ENCODE data around the gene PDLIM1. TPM values are rescaled to one million over a fixed set of nuclear protein-coding genes. Genes with fewer than 3 reads are reported as not detected.
"Not testable (repeated sequence)": the region's sequence is repeated elsewhere in the genome, so short reads cannot be mapped to it uniquely, and the experiment has no call there.

Gene PDLIM1
- total and polyA plus RNA-seq, 9 donors: 13.9 to 138 (median 35.3) TPM

DNA sequence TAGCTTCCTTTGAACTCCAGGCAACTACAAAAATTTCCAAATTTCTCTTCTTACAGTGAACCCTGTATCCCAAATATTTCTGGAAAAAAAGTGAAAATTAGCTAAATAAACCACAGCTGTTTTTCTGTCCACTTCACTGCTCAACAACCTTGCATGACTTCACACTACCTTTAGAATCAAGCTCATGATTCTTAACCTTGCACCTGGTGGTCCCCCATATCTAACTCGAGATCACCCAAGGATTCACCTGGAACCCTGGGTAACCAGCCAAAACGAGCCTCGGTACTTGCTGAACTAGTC is 47.5 kb downstream of the PDLIM1 start:
- Histone ChIP-seq H3K27me3 (no peaks in the 10 kb centered on the region), H3K27ac (no peak overlapping the region), H3K4me3 (no peak overlapping the region), H3K4me1 (ENCODE audit: insufficient read depth) (no peaks in the 10 kb centered on the region), H3K9me3 (no peaks in the 10 kb centered on the region), H3K36me3 (no peaks in the 10 kb centered on the region)
- no peak for DNase-seq
- TF ChIP-seq, protein P1, sequence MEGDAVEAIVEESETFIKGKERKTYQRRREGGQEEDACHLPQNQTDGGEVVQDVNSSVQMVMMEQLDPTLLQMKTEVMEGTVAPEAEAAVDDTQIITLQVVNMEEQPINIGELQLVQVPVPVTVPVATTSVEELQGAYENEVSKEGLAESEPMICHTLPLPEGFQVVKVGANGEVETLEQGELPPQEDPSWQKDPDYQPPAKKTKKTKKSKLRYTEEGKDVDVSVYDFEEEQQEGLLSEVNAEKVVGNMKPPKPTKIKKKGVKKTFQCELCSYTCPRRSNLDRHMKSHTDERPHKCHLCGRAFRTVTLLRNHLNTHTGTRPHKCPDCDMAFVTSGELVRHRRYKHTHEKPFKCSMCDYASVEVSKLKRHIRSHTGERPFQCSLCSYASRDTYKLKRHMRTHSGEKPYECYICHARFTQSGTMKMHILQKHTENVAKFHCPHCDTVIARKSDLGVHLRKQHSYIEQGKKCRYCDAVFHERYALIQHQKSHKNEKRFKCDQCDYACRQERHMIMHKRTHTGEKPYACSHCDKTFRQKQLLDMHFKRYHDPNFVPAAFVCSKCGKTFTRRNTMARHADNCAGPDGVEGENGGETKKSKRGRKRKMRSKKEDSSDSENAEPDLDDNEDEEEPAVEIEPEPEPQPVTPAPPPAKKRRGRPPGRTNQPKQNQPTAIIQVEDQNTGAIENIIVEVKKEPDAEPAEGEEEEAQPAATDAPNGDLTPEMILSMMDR (IDR thresholded peaks at IDR 0.05): no peak
- TF ChIP-seq POLR2A (IDR thresholded peaks at IDR 0.05): no peak
- no peak for TF ChIP-seq EP300 (IDR thresholded peaks at IDR 0.05)
- intact Hi-C loops (cut with DNase I): loop anchor here in 1 of 4 donors (5.0 kb wide), 1 partner anchor 84 kb away; no protein-coding TSS in a partner anchor
- WGBS, 3 donors: 58 to 71% (median 58%) methylated on average over 3 of the region's 3 CpGs

DNA sequence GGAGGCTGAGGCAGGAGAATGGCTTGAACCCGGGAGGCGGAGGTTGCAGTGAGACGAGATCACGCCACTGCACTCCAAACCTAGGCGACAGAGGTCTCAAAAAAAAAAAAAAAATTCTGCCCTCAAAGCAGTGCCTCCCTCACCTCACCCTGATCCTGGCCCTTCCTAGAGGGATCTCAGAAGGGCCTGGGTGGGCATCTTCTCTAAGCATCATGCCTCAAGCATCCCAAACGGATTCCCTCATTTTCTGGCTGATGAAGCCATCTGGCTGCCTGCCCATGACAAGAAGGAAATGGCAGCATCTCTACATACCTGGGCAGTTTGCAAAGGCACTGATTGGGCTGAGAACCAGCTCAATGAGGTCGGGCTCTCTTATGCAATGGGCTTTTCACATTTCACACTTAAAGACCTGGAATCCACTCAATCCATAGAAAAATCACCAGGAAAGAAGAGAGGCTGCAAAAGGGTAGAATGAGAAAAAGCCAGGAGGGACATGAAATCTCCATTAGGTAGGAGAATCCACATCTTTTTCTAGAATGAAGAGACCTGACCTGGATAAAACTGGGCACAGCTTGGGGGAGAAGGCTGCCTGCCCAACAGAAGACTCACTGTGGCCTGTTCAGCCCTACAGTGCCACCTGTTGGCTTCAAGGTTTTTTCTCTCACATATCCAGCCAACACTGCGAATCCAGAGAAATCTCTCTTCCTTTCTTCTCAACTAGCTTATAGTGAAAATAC is 48.1 kb downstream of the PDLIM1 start:
- no peaks in the 10 kb centered on the region for H3K36me3 ChIP-seq
- no peak overlapping the region for H3K27ac ChIP-seq
- no peak for DNase-seq
- no peak overlapping the region for H3K4me3 ChIP-seq
- no peaks in the 10 kb centered on the region for H3K9me3 ChIP-seq
- no peak for TF ChIP-seq POLR2A (IDR thresholded peaks at IDR 0.05)
- no peak for TF ChIP-seq EP300 (IDR thresholded peaks at IDR 0.05)
- TF ChIP-seq, protein P1 (IDR thresholded peaks at IDR 0.05): no peak
- H3K27me3 ChIP-seq: no peaks in the 10 kb centered on the region
- intact Hi-C loops (cut with DNase I): loop anchor here in 1 of 4 donors (5.0 kb wide), 1 partner anchor 85 kb away; no protein-coding TSS in a partner anchor
- H3K4me1 ChIP-seq (ENCODE audit: insufficient read depth): no peaks in the 10 kb centered on the region
- 77 to 83% (median 81%) methylated on average over 8 of the region's 8 CpGs for WGBS, 3 donors

DNA sequence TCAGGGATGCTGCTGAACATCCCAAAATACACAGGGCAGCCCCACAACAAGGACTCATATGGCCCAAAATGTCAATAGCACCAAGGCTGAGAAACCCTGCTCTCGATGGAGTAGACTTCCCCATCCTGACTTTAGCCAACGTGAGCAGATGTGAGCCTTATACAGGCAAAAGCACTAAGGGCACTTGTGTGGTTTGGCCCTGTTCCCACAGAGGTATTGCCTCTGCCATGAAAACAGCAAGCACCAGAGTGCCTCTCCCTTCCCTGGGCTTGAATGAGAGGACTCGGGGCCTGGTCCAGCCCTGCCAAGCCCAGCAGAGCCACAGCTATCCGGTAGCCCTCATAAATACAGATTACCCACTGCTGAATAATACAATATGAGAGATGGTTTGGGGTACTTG is 49.3 kb downstream of the PDLIM1 start:
- no peak for TF ChIP-seq POLR2A (IDR thresholded peaks at IDR 0.05)
- TF ChIP-seq, protein P1 (IDR thresholded peaks at IDR 0.05): no peak
- TF ChIP-seq EP300 (IDR thresholded peaks at IDR 0.05): no peak
- no peak overlapping the region for H3K27ac ChIP-seq
- WGBS, 3 donors: 75 to 88% (median 77%) methylated on average over 4 of the region's 4 CpGs
- H3K4me3 ChIP-seq: no peak overlapping the region
- no peaks in the 10 kb centered on the region for H3K27me3 ChIP-seq
- intact Hi-C loops (cut with DNase I): loop anchor here in 1 of 4 donors (5.0 kb wide), 1 partner anchor 86 kb away; no protein-coding TSS in a partner anchor
- DNase-seq: no peak
- H3K4me1 ChIP-seq (ENCODE audit: insufficient read depth): no peaks in the 10 kb centered on the region
- H3K36me3 ChIP-seq: no peaks in the 10 kb centered on the region
- no peaks in the 10 kb centered on the region for H3K9me3 ChIP-seq

- H3K36me3 ChIP-seq: no peaks in the 10 kb centered on the region
- intact Hi-C loops (cut with DNase I): loop anchor here in 1 of 4 donors (5.0 kb wide), 1 partner anchor 86 kb away; no protein-coding TSS in a partner anchor
- WGBS, 3 donors: 95 to 97% (median 96%) methylated on average over 6 of the region's 6 CpGs
These were observed 50.0 kb downstream of the PDLIM1 start for GRCh38 chr10:95240811-95241210.

DNA sequence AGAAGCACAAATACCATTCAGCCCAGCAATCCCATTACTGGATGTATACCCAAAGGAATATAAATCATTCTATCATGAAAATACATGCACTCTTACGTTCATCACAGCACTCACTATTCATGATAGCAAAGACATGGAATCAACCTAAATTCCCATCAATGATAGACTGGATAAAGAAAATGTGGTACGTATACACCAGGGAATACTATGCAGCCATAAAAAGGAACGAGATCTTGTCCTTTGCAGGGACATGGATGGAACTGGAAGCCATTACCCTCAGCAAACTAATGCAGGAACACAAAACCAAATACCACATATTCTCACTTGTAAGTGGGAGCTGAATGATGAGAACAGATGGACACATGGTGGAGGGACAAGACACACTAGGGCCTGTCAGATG is 50.7 kb downstream of the PDLIM1 start:
- not testable (repeated sequence) for H3K4me1 ChIP-seq (ENCODE audit: insufficient read depth); H3K9me3 ChIP-seq; DNase-seq; H3K27me3 ChIP-seq; H3K27ac ChIP-seq; H3K36me3 ChIP-seq; H3K4me3 ChIP-seq
- WGBS, 3 donors: 83 to 93% (median 86%) methylated on average over 3 of the region's 3 CpGs
- intact Hi-C loops (cut with DNase I): loop anchor here in 1 of 4 donors (5.0 kb wide), 1 partner anchor 87 kb away; no protein-coding TSS in a partner anchor

More at GRCh38 chr10:95240811-95241210, 50.0 kb downstream of the PDLIM1 start:
- TF ChIP-seq, protein P1 (IDR thresholded peaks at IDR 0.05): no peak
- TF ChIP-seq EP300 (IDR thresholded peaks at IDR 0.05): no peak
- TF ChIP-seq POLR2A (IDR thresholded peaks at IDR 0.05): no peak
- Histone ChIP-seq H3K4me1 (ENCODE audit: insufficient read depth) (no peaks in the 10 kb centered on the region), H3K27ac (no peak overlapping the region), H3K4me3 (no peak overlapping the region), H3K27me3 (no peaks in the 10 kb centered on the region), H3K9me3 (no peaks in the 10 kb centered on the region)
- DNase-seq: no peak

Measured in ovary (tissue), 9 donors.